Stimulated activated CD4-positive, alpha-beta T cell treated with anti-CD3 and anti-CD28 coated beads, TNF-alpha, amount 100 ng/mL, for 48 hours (primary cell): Measurements from ENCODE around the gene ARHGAP42.

Experiments used
- DNase-seq, 3 donors: peaks; one replicate each; pipeline ENCODE4 v3.0.0-alpha.2; 2020; ENCODE audit warnings: low read depth in 3 of 3

The ARHGAP42 gene

GRCh38 chr11:100759856-100760255 lies 72.8 kb downstream of the ARHGAP42 start:
- DNase-seq: no peak

GRCh38 chr11:100760744-100761143 lies 73.7 kb downstream of the ARHGAP42 start:
- no peak for DNase-seq

- DNase-seq: no peak
Measured at GRCh38 chr11:100761841-100762240, 74.8 kb downstream of the ARHGAP42 start.

DNA sequence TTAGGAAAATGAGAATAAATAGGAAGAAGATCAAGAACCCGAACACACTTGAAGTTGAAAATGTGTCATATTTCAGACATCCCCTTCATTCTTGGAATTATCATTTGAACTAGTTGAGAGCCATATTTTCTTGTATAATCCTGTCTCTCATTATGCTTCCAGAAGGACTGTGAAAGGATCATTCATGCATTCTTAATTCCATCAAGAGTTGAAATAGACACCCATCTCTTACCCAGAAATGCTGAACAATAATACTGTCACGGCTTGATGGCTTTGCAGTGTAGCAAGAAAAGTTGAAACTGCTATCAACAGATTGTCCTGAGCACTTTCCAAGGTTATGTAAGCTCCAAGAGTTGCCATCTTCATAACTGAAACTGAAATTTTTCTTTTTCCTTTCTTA lies 79.7 kb downstream of the ARHGAP42 start:
- no peak for DNase-seq

GRCh38 chr11:100769165-100769564 lies 82.1 kb downstream of the ARHGAP42 start:
- DNase-seq: no peak

- DNase-seq: no peak
Measured at GRCh38 chr11:100769617-100770016, 82.5 kb downstream of the ARHGAP42 start.

DNA sequence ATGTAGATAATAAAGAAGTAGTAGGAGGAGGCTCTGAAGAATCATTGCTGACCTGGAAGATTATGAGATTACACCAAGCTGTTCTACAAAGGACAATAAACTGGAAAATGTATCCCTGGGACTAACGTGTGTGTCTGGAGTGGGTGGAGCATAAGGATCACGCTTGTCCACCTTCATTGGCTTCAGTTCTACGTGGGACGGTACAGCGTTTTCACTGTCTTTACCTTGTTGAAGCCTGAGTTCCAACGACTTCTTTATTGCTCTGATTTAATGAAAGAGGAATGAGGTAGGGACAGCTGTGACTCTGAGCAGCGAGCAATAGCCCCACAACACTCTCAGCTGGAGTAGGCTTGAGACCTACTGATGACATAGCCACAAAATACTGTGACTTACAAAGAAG lies 87.0 kb downstream of the ARHGAP42 start:
- DNase-seq: no peak

GRCh38 chr11:100774859-100775258 lies 87.8 kb downstream of the ARHGAP42 start:
- no peak for DNase-seq

DNA sequence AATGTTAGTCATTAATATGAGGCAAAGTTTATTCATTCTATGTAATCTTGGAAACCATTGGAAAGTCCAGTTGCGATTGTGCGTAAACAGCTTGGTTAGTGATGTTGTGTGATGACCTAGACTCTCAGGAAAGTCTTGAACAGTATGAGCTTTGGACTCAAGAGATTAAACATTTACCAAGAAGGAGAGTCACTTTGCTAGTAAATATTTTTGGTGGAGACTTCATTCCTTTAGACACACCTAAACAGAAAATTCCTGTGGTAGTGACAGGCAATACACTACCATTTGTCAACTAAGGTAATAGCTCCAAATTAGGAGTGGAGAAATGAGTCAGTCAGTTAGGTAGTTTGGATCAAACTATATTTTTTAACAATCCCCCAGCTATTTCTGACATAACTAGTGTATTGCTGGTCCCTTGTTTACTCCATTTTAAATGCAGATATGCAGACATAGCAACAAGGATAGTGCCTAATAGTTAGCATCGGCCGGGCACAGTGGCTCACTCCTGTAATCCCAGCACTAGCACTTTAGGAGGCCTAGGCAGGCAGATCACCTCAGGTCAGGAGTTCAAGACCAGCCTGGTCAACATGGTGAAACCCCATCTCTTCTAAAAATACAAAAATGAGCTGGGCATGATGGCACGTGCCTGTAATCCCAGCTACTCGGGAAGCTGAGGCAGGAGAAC lies 89.3 kb downstream of the ARHGAP42 start:
- DNase-seq: no peak

DNA sequence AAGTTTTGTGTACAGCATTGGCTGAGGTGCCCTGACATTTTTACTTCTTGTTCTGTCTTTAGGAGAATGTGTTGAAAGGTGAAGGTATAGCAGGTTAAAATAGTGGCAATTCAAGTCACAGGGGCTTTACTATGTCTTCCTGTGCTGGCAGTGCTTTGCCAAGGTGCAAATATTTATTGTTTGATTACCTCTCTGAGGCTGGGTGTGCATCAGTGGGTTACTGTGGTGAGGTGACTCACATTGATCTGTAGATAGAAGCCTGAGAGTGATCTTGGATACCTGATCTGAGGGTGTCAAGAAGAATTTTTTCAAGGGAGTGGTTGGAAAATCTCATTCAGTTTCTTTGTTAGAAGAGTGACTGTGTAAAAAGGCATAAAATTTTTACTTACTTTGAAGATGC lies 90.0 kb downstream of the ARHGAP42 start:
- no peak for DNase-seq

DNA sequence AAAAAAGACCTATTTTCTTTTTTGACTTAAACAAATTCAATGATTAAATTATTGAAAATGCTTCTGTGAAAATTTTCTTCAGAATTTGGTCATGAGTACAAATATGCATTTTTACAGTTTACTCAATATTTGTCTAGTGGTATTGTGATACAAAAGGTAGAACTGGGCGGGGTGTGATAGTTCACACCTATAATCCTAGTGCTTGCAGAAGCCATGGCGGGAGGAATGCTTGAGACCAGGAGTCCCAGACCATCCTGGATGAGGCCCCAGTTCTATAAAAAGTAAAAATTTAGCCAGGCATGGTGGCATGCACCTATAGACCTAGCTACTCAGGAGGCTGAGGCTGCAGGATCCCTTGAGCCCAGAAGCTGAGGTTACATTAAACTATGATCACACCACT lies 90.6 kb downstream of the ARHGAP42 start:
- DNase-seq: no peak

DNA sequence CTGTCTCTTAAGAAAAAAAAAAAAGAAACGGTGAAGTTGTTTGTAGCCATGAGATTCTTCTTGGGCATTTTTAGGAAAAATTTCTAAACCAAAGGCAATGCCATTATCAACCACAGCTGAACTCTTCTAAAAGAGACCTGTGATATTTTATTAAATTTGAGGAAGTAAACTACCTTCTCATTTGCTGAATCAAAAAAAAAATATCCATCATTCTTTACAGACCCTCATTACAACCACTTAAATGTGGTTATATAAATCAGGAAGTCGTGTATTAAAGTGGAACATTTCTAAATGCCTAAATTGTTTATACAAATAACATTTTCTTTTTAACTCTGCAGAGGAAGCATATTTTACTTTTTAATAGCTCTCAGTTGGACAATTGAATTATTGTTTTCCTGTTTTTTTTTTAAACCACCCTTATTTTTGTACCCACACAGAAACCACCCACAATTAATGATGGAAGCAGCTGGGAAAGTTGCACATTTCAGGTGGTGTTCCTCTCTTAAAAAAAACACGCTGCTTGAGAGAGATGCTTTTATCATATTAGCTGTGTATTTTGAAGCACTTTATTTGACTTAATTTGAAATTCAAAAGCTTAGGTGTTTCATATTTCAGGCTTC lies 91.2 kb downstream of the ARHGAP42 start:
- no peak for DNase-seq

- no peak for DNase-seq
Measured at GRCh38 chr11:100780470-100780869, 93.4 kb downstream of the ARHGAP42 start.

DNA sequence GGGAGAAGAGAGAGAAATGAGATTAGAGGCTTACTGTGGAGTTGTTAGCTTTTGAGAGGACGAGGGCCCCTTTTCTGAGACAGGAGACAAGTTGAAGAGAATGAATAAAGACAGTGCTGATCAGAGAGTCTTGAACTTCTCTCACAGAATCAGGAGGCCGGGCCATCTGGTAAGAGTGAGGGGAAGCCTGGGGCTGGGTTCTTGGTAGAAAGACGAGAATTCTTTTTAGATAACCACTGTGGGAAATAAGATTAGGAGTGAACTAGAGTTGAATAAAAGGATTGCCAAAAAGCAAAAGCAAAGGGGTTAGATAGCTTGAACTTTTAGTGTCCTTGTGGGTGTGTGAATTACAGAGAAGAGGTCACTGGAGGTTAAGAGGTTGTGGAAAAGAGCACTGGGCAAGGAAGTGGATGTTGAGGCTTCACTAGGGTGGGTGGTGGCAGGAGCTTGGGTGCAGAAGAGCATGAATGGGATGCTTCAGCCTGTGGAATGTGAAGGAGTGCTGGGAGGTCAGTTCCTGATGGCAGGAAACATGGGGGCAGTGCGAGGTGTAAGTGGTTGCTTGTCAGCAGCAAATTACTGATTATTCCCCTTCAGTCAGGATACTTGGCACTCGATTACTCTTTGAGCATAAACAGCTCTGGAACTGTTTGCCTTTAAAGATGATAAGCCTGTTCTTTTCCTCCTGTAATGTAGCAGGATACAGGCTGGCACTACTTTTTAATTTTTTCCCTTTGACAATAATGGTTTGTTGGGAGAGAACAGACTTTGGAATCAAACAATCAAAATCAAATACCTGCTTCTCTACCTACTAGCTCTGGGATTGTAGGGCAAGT lies 98.3 kb downstream of the ARHGAP42 start:
- DNase-seq: no peak

DNA sequence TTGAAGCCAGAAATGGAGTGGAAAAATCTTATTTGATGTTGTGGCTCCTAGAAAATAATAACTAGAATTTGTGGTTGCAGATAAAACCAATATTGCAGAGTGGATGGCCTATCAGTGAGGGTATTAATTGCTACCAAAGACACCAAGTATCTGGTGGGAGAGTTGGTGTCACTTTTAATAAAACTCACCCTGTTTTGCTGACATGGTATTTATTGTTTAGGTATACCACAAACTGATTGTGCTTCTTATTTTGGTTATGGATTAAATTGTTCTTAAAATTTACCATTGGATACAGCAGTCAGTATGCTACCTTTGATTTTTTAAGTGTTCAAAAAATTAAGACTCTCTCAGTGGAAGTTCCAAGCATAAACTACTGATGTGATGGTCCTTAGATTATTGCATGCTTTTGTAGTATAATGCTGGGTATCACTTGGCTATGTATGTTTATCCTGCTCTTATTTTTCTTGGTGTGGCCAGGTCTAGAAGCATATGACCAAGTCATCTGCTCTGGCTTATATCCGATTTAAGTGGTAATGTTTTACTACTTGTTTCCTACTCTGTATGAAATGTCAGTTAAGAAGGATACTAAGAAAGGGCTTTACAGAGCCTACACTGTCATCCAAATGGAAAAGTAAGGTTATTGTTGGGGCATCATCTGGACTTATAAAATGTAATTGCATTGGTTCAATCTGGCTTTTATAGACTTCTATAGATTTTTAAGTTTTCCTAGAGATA lies 101.6 kb downstream of the ARHGAP42 start:
- no peak for DNase-seq

DNA sequence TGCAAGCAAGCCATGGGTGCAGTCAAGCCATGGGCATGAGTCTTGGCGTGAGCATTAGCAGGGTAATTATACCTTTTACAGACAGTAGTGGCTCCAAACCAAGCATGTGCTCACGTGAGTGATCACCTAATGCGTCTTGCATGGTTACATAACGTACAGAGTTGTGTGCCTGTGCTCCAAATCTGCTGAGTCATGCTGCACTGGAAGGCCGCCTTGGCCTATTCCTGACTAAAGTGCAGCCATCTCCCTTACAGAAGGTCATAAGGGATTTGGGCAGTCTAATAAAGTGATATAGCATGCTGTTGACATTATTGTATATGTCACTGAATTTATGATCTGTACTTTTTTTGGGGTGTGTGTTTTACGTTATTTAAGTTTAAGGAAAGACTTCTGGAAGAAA lies 102.4 kb downstream of the ARHGAP42 start:
- no peak for DNase-seq

GRCh38 chr11:100790073-100790472 lies 103.0 kb downstream of the ARHGAP42 start:
- no peak for DNase-seq

DNA sequence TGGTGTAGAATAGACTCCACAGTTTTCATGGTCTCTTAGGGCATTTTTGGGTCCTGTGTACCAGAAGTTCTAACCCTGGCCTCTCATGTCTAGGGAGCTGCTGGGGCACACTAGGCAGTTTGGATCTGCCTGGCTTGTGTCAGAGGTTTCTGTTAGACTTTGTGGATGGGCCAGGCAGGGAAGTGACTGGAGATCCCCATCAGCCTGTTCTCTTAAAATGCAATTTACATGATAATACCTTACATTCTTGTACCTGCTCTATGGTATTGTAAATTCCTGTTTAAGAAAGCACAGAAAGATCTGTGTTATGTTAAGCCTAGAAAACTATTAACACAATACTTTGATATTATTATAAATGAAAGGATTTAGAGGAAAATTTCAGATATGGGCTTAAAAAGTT lies 104.0 kb downstream of the ARHGAP42 start:
- DNase-seq: no peak

DNA sequence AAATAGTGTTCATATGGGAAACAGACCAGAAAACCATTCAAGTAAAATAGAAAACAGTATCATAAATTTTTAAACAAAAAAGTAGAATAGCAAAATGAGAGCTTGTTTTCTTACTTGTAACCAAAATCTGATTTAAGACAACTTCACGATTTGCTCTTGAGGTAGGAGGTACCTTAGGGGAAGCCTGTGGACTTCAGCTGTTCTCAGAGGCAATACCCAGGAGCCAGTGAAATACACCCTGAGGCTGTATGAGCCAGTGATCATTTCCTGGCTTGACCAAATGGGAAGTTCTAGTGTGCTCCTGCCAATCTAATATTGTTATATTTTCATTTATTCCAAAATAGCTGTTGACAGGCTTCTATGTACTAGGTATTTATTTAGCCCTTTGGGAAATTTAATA lies 104.8 kb downstream of the ARHGAP42 start:
- DNase-seq: no peak

DNA sequence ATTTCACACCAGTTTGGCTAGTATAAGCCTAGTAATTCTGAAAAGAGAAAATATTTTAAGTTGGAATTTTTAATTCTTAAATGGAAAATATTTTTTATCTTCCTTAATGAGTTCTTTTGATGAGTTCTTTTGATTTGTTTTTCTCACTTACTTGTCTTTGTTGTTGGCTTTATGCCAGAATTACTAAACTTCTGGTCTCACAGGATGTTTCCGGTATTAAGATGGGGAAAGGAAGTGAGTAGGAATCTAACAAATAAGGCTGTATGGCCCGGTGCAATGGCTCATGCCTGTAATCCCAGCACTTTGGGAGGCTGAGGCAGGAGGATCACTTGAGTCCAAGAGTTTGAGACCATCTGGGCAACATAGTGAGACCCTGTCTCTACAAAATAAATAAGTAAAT lies 106.4 kb downstream of the ARHGAP42 start:
- DNase-seq: no peak

GRCh38 chr11:100794446-100794845 lies 107.4 kb downstream of the ARHGAP42 start:
- DNase-seq: no peak

- no peak for DNase-seq
Measured at GRCh38 chr11:100799445-100799844, 112.4 kb downstream of the ARHGAP42 start.
